Measurements from ENCODE around the gene GAS7.

Gene GAS7

DNA sequence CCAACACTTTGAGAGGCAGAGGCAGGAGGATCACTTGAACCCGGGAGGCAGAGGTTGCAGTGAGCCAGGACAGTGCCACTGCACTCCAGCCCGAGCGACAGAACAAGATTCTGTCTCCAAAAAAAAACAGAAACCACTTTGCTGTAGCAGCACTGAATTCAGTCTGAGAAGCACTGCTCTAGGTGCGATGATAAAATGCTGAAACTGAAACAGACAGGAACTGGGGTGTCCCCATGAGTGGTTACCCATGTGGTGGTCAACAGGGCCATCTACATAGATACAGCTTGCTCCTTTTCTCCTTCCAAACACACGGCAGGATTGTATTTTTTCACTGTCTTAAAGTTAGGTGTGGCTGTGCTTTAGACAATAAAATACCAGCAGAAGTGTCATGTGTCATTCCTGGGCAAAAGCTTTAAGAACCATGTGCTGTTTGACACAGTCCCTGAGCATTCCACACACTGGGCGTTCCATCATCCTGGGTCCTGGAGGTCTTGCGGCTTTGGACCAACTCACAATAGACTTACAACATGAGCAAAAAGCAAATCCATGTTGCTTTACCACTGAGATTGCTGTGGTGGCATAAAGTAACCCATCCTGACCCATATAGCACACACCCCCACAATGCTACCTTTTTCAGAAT, 11.5 kb downstream of the GAS7 start:
- no peaks in the 10 kb centered on the region for H3K9me3 ChIP-seq (ENCODE audit: control extremely low read depth in 1 of 5, control insufficient read depth in 4 of 5, insufficient read depth in 2 of 5, low read depth in 1 of 5, low read length in 4 of 5)
- ChIA-PET CTCF (no interaction called here), POLR2A (no interaction called here)
- no peak overlapping the region for H3K4me3 ChIP-seq (ENCODE audit: control insufficient read depth in 1 of 7, extremely low read depth in 1 of 7, insufficient read depth in 4 of 7, low read depth in 2 of 7, low read length in 6 of 7)
- peaks cover 0 to 3% (median 0%) of the 10 kb centered on the region in 4 experiments for H3K4me1 ChIP-seq (ENCODE audit: control extremely low read depth in 1 of 4, control insufficient read depth in 4 of 4, insufficient read depth in 4 of 4, low read length in 3 of 4)
- DNase-seq: no peak
- no peak overlapping the region for H3K27ac ChIP-seq (ENCODE audit: insufficient read depth in 1 of 2, low read depth in 1 of 2, low read length in 2 of 2, poor library complexity in 1 of 2, severe bottlenecking in 2 of 2)
- 94% methylated on average over 6 of the region's 7 CpGs for WGBS (ENCODE audit: insufficient coverage)
- H3K27me3 ChIP-seq (replicated peaks in 2 of 5; ENCODE audit: control insufficient read depth in 4 of 5, insufficient read depth in 5 of 5, low read length in 4 of 5): no peaks in the 10 kb centered on the region
- no peaks in the 10 kb centered on the region for H3K36me3 ChIP-seq (ENCODE audit: control insufficient read depth in 4 of 4, insufficient read depth in 4 of 4, low read length in 3 of 4)

DNA sequence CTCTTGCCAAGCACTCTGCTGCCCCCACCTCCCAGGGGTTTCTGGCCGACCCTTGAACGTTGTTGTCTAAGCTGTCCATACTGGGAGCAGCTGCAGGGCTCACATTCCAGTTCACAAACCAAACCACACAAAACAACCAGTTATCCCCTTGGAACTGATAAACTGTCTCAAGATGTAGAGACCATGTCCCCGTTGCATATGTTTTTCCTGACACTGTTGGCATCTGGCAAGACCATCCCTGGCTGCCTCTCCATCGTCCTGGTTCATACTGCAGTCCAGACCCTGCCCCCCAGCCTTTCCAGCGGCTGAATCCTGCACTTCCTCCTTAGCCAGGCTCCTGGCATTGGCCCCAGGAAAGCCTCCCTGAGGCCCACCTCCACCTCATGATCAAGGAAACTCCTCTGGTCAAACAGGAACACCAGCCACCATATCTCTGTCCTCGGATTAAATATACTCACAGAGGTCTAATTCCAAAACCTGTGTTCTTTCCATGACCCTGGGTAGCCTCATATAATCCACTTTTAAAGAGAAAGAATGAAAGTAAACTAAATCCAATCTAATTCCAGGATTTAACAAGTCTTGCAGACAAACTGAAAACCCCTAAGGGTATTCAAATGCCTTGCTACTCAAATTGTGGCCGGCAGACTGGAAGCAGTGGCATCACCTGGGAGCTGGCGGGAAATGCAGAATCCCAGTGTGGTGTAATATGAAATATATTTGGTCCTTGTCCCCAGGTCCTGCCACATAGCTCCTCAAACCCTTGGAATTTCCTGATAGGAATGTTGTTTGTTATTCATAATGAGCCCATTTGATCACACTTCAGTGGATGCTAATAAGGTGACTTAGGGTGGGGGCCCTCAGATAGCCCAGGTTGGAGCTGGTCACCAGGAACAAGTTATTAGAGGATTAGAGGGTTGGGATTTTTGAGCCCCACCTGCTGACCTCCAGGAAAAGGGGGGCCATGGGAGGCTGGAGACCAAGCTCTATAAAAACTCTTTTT, 14.2 kb downstream of the GAS7 start:
- CTCF ChIA-PET: interaction anchor here (1.7 kb wide), 1 partner anchor 37 kb away, joined by 4 read pairs; no protein-coding TSS in a partner anchor

GRCh38 chr17:10182785-10183184, 15.6 kb downstream of the GAS7 start:
- DNase-seq: no peak
- no peaks in the 10 kb centered on the region for H3K36me3 ChIP-seq (ENCODE audit: control insufficient read depth in 4 of 4, insufficient read depth in 4 of 4, low read length in 3 of 4)
- no peaks in the 10 kb centered on the region for H3K27me3 ChIP-seq (replicated peaks in 2 of 5; ENCODE audit: control insufficient read depth in 4 of 5, insufficient read depth in 5 of 5, low read length in 4 of 5)
- no peak overlapping the region for H3K4me3 ChIP-seq (ENCODE audit: control insufficient read depth in 1 of 7, extremely low read depth in 1 of 7, insufficient read depth in 4 of 7, low read depth in 2 of 7, low read length in 6 of 7)
- H3K9me3 ChIP-seq (ENCODE audit: control extremely low read depth in 1 of 5, control insufficient read depth in 4 of 5, insufficient read depth in 2 of 5, low read depth in 1 of 5, low read length in 4 of 5): no peaks in the 10 kb centered on the region
- WGBS (ENCODE audit: insufficient coverage): 100% methylated on average over 3 of the region's 5 CpGs
- CTCF ChIA-PET: interaction anchor here (0.8 to 1.7 kb wide), 2 partner anchors 18 to 35 kb away, joined by 3 to 4 read pairs; no protein-coding TSS in a partner anchor
- no peak overlapping the region for H3K27ac ChIP-seq (ENCODE audit: insufficient read depth in 1 of 2, low read depth in 1 of 2, low read length in 2 of 2, poor library complexity in 1 of 2, severe bottlenecking in 2 of 2)
- peaks cover 0 to 17% (median under 1%) of the 10 kb centered on the region in 4 experiments for H3K4me1 ChIP-seq (ENCODE audit: control extremely low read depth in 1 of 4, control insufficient read depth in 4 of 4, insufficient read depth in 4 of 4, low read length in 3 of 4)
- POLR2A ChIA-PET: no interaction called here

More for the DNA sequence above, 14.2 kb downstream of the GAS7 start:
- POLR2A ChIA-PET: interaction anchor here (0.6 kb wide), 1 partner anchor 50 kb away, joined by 3 read pairs; no protein-coding TSS in a partner anchor
- H3K4me3 ChIP-seq (ENCODE audit: control insufficient read depth in 1 of 7, extremely low read depth in 1 of 7, insufficient read depth in 4 of 7, low read depth in 2 of 7, low read length in 6 of 7): no peak overlapping the region
- no peaks in the 10 kb centered on the region for H3K27me3 ChIP-seq (replicated peaks in 2 of 5; ENCODE audit: control insufficient read depth in 4 of 5, insufficient read depth in 5 of 5, low read length in 4 of 5)
- no peaks in the 10 kb centered on the region for H3K36me3 ChIP-seq (ENCODE audit: control insufficient read depth in 4 of 4, insufficient read depth in 4 of 4, low read length in 3 of 4)
- H3K9me3 ChIP-seq (ENCODE audit: control extremely low read depth in 1 of 5, control insufficient read depth in 4 of 5, insufficient read depth in 2 of 5, low read depth in 1 of 5, low read length in 4 of 5): no peaks in the 10 kb centered on the region
- 75% methylated on average over 5 of the region's 8 CpGs for WGBS (ENCODE audit: insufficient coverage)
- peaks cover 0 to 3% (median 0%) of the 10 kb centered on the region in 4 experiments for H3K4me1 ChIP-seq (ENCODE audit: control extremely low read depth in 1 of 4, control insufficient read depth in 4 of 4, insufficient read depth in 4 of 4, low read length in 3 of 4)
- no peak overlapping the region for H3K27ac ChIP-seq (ENCODE audit: insufficient read depth in 1 of 2, low read depth in 1 of 2, low read length in 2 of 2, poor library complexity in 1 of 2, severe bottlenecking in 2 of 2)
- no peak for DNase-seq

- H3K36me3 ChIP-seq (ENCODE audit: control insufficient read depth in 4 of 4, insufficient read depth in 4 of 4, low read length in 3 of 4): no peaks in the 10 kb centered on the region
- H3K9me3 ChIP-seq (ENCODE audit: control extremely low read depth in 1 of 5, control insufficient read depth in 4 of 5, insufficient read depth in 2 of 5, low read depth in 1 of 5, low read length in 4 of 5): no peaks in the 10 kb centered on the region
- no peaks in the 10 kb centered on the region for H3K27me3 ChIP-seq (replicated peaks in 2 of 5; ENCODE audit: control insufficient read depth in 4 of 5, insufficient read depth in 5 of 5, low read length in 4 of 5)
- DNase-seq: no peak
- ChIA-PET POLR2A (no interaction called here), CTCF (interaction anchor here (1.6 kb wide), 1 partner anchor 9 kb away, joined by 3 read pairs; no protein-coding TSS in a partner anchor)
- no peak overlapping the region for H3K27ac ChIP-seq (ENCODE audit: insufficient read depth in 1 of 2, low read depth in 1 of 2, low read length in 2 of 2, poor library complexity in 1 of 2, severe bottlenecking in 2 of 2)
- peaks cover 0 to 16% (median under 1%) of the 10 kb centered on the region in 4 experiments for H3K4me1 ChIP-seq (ENCODE audit: control extremely low read depth in 1 of 4, control insufficient read depth in 4 of 4, insufficient read depth in 4 of 4, low read length in 3 of 4)
- H3K4me3 ChIP-seq (ENCODE audit: control insufficient read depth in 1 of 7, extremely low read depth in 1 of 7, insufficient read depth in 4 of 7, low read depth in 2 of 7, low read length in 6 of 7): no peak overlapping the region
- 77% methylated on average over 5 of the region's 8 CpGs for WGBS (ENCODE audit: insufficient coverage)
Measured at GRCh38 chr17:10178506-10178991, 19.9 kb downstream of the GAS7 start.

DNA sequence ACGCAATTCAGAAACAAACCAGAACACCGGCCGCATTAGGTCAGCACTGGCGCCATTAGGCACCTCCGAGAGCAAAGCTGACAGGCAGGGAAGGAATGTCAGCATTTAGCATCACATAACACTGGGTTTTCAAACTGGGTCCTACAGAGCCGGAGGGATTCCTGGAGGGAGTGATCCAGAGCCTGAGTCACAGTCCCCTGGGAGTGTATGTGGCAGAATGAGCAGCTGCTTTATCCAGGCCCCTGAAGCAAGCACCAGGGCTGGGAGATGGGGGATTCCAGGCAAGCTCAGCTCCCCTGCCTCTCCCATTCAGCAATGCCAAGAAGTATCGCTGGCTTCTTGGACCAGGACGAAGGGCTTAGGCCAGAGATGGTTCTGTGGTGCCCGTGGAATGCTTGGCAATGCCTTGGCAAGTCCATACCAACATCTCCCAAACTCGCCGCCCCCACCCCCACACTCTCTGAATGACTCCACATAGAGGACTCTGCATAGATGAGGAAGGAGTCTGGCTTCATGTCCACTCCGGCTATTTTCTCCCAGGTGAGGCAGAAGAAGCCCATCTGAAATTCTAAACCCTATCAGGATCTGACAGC, 20.4 kb downstream of the GAS7 start:
- no peak overlapping the region for H3K27ac ChIP-seq (ENCODE audit: insufficient read depth in 1 of 2, low read depth in 1 of 2, low read length in 2 of 2, poor library complexity in 1 of 2, severe bottlenecking in 2 of 2)
- ChIA-PET CTCF (interaction anchor here (1.3 to 1.6 kb wide), 2 partner anchors 10 to 12 kb away, joined by 3 read pairs; no protein-coding TSS in a partner anchor), POLR2A (no interaction called here)
- H3K4me1 ChIP-seq (ENCODE audit: control extremely low read depth in 1 of 4, control insufficient read depth in 4 of 4, insufficient read depth in 4 of 4, low read length in 3 of 4): peaks cover 0 to 16% (median under 1%) of the 10 kb centered on the region in 4 experiments
- H3K36me3 ChIP-seq (ENCODE audit: control insufficient read depth in 4 of 4, insufficient read depth in 4 of 4, low read length in 3 of 4): no peaks in the 10 kb centered on the region
- WGBS (ENCODE audit: insufficient coverage): 90% methylated on average over 10 of the region's 12 CpGs
- DNase-seq: no peak
- H3K9me3 ChIP-seq (ENCODE audit: control extremely low read depth in 1 of 5, control insufficient read depth in 4 of 5, insufficient read depth in 2 of 5, low read depth in 1 of 5, low read length in 4 of 5): no peaks in the 10 kb centered on the region
- no peaks in the 10 kb centered on the region for H3K27me3 ChIP-seq (replicated peaks in 2 of 5; ENCODE audit: control insufficient read depth in 4 of 5, insufficient read depth in 5 of 5, low read length in 4 of 5)
- H3K4me3 ChIP-seq (ENCODE audit: control insufficient read depth in 1 of 7, extremely low read depth in 1 of 7, insufficient read depth in 4 of 7, low read depth in 2 of 7, low read length in 6 of 7): no peak overlapping the region

DNA sequence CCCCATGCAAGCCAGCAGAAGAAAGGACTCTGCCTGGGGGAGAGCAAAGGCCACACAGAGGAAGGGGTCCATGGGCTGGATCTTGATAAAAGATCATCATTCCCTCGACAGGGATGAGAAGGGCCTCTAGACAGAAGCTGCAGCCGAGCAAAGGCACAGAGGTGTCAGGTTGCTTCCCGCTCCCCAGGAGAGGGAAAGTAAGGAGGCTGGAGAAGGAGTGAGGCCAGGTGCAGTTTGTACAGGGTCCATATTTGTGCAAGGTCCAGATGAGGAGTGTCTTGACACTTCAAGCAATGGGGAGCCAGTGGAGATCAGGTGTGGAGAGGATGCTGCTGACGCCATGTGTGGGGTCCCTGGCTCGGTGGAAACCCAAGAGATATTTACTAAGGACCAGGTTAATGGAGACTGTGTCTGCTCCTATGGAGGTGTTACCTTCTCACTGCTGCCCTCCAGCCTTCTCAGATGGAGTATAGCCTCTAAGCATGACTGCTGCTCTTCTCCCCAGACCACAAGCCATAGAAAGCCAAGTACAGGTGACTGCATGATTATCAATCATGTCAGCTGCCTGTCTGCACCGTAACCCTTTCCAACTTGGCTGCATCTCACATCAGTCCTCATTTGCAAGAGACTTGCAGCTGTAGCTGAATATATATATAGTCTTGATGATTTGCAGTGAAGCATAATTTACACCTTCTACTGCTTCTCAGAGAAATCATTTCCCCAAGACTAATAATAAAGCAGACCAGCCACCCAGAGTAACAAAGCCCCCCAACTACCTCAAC, 21.1 kb downstream of the GAS7 start:
- Histone ChIP-seq H3K4me3 (ENCODE audit: control insufficient read depth in 1 of 7, extremely low read depth in 1 of 7, insufficient read depth in 4 of 7, low read depth in 2 of 7, low read length in 6 of 7) (no peak overlapping the region), H3K9me3 (ENCODE audit: control extremely low read depth in 1 of 5, control insufficient read depth in 4 of 5, insufficient read depth in 2 of 5, low read depth in 1 of 5, low read length in 4 of 5) (no peaks in the 10 kb centered on the region), H3K27ac (ENCODE audit: insufficient read depth in 1 of 2, low read depth in 1 of 2, low read length in 2 of 2, poor library complexity in 1 of 2, severe bottlenecking in 2 of 2) (no peak overlapping the region), H3K4me1 (ENCODE audit: control extremely low read depth in 1 of 4, control insufficient read depth in 4 of 4, insufficient read depth in 4 of 4, low read length in 3 of 4) (peaks cover 3 to 23% (median 6%) of the 10 kb centered on the region in 4 experiments), H3K27me3 (replicated peaks in 2 of 5; ENCODE audit: control insufficient read depth in 4 of 5, insufficient read depth in 5 of 5, low read length in 4 of 5) (no peaks in the 10 kb centered on the region), H3K36me3 (ENCODE audit: control insufficient read depth in 4 of 4, insufficient read depth in 4 of 4, low read length in 3 of 4) (no peaks in the 10 kb centered on the region)
- POLR2A ChIA-PET: no interaction called here
- DNase-seq: no peak
- WGBS (ENCODE audit: insufficient coverage): 89% methylated on average over 5 of the region's 6 CpGs
- CTCF ChIA-PET: interaction anchor here (1.3 to 1.6 kb wide), 2 partner anchors 11 kb away, joined by 3 read pairs; no protein-coding TSS in a partner anchor
